Measurements from ENCODE around the gene GPR161.

- no peak for TF ChIP-seq EZH2 (IDR thresholded peaks at IDR 0.05; ENCODE audit: low read length)
- no peak for TF ChIP-seq CTCF (optimal IDR thresholded peaks at IDR 0.05 in 1 of 3, IDR thresholded peaks at IDR 0.05 in 1 of 3, conservative IDR thresholded peaks at IDR 0.05 in 1 of 3; ENCODE audit: extremely low read depth in 1 of 3, insufficient read depth in 2 of 3, low read length in 3 of 3)
These were observed 34.1 kb upstream of the GPR161 start for GRCh38 chr1:168170564-168171508.
